Measurements from ENCODE around the gene CHST12.

DNA sequence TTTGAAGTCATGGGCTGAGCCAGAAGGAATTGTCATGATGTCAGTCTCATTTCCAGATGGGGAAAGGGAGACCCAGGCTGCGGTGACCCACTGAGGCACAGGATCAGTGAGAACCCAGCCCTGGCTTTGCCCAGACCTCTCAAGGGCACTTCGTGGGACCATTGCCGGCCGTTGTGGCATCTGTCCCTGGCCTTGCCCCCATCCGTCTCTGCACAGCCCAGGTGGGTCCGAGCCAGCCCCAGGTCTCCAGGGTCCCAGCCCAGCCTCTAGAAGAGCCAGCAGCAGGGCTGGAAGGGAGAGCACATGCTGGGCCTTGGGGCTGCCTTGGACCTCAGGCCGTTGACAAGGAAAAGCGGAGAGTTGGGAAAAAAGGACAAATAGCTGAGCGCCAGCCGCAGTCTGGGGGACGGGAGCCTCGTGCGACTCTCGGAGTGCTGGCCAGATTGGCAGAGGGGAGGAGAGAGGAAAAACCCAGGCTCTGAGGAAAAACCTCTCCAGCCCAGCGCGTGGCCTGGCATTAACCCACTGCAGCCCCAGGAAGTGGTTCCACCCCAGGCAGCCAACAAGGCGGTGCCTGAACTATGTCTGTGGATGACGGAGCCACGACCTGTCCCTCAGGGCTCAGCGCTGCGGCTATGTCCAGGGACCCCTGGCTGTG lies 42.6 kb downstream of the CHST12 start:
- no peak for TF ChIP-seq SIN3A (IDR thresholded peaks at IDR 0.05; ENCODE audit: borderline replicate concordance, insufficient read depth, low read length)
- TF ChIP-seq REST (IDR thresholded peaks at IDR 0.05; ENCODE audit: insufficient read depth in 1 of 2, low read depth in 2 of 2, low read length in 2 of 2): no peak
- no peak for TF ChIP-seq TAF1 (IDR thresholded peaks at IDR 0.05; ENCODE audit: borderline replicate concordance, insufficient read depth, low read length)
- no peak for TF ChIP-seq POLR2AphosphoS5 (IDR thresholded peaks at IDR 0.05; ENCODE audit: low read depth, low read length)
- no peak for TF ChIP-seq FOXP2 (optimal IDR thresholded peaks at IDR 0.05; ENCODE audit: borderline replicate concordance, extremely low read depth, extremely low read length, insufficient read depth)

Measured in PFSK-1 (cell line).